Fibroblast of skin of right quadriceps (primary cell): ENCODE data around the gene MARCHF10.

ENCODE experiments used
- DNase-seq: peaks from one replicate; pipeline ENCODE4 v3.0.0-alpha.2; 2013

MARCHF10 gene

DNA sequence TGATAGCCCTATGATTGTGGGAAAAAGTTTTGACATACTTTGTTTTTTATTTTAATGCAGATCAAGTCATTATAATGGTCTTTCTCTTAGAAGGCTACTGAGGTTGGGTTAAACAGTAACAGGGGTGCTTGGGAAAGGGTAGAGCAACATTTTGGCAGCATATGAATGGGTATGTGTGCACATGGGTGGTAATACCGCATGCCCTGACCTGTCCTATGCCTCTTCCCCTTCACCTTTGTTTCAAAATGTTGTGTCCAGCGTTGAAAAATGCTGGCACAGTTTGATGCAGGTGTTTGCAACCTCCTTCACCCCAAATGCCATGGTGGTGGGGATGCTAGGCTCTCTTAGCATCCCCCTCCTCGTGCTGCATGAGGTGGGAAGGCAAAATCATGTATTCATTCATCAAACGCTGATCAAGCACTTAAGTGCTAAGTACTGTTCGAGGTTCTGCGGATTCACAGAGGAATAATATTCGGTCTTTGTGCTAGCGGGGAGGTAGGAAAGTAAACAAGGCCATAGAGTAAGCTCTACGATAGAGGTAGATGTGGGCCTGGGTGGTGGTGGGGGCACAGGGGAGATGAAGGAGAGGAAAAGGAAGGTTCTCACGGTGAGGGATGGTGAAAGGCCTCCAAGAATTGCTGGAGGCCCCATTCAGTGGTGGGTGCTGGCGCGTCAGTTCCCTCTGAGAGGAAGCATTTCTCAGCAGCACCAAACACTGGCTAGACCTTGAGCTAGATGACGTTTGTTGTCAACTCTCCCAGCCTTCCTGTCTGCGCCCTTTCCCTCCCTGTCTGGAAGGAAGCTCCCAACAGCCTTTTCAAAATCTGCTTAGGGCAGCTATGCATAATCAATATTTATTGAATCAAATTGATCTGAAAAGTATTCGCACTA is 13.3 kb upstream of the MARCHF10 start:
- DNase-seq: no peak

DNA sequence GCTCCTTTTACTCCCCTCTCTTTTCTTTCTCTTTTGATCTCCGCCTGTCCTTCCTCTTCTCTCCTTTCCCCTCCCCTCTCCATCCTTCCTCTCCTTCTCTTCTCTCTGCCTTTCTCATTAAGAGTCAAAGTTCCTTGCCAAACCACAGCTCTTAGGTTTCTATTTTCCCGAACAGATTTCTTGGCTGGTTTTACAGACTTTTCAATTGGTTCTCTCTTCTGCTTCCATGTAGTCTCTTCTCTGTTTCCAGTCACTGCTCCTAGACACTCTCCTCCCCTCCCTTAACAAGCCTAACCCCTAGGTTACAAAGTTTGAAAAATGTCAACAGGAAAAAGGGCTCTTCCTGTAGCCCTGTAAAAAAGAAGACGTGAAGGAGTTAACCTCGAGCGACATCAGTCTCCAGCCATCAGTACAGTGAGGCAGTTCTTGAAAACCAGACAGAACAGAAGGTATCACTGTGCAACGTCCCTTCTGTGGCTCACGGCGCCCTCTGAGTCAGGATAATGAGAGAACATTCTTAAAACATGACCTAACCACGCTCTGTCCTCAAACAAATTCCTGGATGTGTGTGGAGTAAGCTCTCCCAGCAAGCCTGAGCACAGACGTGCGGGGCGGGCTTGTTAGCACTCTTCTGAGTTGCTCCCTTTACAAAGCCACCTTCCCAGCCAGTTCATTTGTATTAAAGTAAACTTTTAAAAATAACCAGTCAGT is 11.6 kb upstream of the MARCHF10 start:
- peak; percentile 98 for DNase-seq

DNA sequence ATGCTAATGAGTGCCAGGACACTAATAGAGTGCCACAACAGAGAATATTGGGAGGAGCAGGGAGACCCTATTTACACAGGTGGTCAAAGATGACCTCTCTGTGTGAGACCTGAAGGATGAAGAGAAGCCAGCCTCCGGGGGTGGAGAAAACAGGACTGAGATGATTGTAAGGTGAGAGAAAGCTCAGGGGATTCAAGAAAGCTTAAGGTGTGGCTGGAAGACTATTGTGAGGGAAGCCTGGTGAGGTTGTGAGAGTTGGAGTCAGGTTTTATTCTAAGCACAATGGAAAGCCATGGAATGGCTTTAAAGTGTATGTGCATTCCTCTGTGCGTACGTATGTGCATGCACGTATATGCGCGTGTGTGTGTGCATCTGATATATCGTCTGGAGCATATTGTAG is 10.4 kb upstream of the MARCHF10 start:
- DNase-seq: no peak

DNA sequence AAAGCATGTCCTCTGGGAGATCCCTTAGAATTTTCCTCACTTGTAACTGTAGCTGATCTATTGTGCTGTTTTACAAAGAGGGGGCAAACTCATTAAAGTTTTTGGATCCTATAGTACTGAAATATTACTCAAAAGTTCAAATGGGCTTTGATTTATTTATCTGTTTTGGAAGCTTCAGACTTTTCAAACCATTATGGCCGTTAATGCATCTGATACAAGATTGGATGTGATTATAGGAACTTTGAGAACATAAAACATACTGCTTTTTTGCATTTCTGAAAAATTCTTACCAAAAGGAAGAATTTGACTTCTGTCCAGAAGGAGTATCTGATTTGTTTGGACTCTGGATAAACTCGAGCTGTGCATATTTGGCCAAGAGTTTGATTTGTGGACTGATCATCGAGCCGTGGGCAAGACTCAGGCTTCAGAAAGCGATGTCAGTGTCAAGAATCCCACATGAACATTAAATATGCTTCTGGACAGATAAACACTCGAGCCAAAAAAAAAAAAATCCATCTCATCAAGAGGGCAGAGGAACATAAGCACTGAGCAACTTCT is 8.2 kb upstream of the MARCHF10 start:
- DNase-seq: no peak

DNA sequence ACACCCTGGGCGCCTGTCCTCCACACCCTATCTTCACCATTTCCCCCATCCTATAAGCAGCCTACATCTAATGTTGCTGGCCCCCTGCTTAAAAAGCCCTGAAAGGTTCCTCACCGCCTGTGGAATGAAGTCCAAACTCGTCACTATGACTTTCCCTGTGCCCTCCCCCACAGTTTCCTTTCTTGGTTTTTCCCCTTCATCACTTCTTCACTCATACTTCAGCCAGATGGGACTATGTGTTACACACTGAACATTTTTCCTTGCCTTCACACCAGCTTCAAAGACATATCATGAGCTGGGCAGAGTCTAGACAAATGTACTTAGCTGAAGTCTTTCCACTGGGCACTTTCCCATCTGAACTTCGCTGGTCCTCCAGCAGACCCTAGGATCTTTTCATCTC is 1.5 kb upstream of the MARCHF10 start:
- DNase-seq: peak; percentile 71

DNA sequence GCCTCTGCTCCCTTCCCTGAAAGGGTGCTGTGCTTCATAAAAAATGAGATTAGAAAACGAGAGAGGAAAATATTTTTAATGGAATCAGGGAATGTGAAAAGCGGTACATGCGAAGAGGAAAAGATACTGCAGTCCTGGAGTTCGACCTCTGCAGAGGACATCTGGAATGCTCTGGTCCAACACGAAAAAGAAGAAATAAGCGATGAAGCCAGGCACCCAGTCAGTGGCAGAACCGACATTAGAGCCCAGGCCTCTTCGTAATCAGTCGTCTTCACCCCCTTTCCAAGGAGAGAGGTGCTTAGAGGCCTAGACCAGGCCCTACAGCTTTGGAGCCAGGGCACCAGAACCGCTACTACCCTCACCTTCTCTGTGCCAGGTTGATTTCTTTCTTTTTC is 459 bp upstream of the MARCHF10 start:
- DNase-seq: no peak

DNA sequence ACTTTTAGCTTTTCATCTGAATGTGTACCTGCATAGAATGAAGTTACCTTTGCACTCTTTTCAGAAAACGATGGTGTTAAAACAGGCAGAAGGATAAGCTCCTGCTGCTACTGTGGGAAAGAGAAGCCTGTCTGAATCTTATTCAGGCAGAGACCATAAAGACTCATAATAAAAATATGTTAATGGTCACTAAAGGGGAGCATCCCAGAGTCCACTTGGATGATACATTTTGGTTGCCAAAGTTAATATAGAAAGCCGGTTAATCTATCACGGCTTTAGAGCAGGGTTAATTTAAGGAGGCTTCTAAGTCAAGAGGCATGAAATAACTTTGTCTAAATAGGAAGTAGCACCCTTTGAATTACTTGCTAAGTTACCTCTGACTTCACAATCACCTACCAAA is 2.9 kb downstream of the MARCHF10 start:
- DNase-seq: no peak

DNA sequence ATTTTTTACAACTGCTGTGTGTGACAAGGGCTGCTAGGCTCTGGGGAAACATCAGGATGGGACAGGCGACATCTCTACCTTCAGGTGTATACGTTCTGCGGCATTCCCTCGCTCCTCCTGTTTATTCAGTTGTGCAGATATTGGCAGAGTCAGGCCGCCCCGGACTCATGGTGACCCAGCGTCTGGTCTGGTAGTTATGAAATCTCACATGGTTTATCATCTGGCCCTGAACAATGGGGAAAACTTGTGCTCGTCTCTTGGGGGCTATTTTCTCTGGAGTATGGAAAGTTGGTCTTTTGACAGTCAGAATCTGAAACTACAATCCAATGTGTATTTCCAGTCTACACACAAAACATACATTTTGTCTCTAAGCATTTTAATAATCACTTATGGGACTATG is 3.3 kb downstream of the MARCHF10 start:
- DNase-seq: peak; percentile 71

DNA sequence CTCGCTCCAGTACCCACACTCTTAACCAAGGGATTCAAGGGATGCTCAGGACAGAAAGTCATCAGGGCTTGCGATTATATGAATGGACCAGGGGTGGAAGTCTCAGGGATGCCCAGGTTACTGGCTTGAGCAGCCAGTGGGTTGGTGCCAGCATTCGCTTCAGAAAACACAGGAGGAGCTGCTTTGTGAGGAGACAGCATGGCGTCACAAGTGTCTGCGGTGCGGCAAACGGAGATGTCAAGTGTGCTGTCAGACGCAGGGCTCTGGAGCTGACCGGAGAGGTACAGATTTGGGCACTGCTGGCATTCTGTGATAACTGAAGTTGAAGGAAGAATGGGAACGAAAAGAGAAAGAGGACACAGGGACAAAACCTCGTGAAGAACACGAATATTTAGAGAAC is 4.1 kb downstream of the MARCHF10 start:
- DNase-seq: no peak

DNA sequence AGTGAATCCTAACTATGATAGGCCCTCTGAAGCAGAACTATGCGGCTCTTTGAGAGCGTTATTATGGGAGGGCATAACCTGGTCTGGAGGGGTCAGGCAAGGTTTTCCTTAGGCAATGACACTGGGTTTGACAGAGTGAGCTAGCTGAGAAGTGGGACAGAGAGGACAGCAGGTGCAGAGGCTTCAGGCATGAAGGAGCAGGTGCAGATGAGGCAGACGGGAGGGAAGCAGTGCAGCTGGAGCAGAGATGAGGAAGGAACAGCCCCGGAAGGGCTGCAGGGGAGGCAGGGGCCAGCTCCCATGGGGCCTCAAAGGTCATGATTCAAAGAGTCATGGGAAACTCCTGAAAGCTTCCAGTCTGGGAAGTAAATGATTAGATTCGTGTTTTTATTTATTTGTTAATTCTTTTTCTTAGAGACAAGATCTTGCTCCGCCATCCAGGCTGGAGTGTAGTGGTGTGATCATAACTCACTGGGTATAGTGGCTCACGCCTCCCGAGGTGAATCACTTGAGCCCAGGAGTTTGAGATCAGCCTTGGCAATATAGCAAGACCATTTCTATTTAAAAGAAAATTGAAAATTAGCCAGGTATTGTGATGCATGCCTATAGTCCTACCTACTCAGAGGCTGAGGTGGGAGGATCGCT is 5.4 kb downstream of the MARCHF10 start:
- DNase-seq: no peak

DNA sequence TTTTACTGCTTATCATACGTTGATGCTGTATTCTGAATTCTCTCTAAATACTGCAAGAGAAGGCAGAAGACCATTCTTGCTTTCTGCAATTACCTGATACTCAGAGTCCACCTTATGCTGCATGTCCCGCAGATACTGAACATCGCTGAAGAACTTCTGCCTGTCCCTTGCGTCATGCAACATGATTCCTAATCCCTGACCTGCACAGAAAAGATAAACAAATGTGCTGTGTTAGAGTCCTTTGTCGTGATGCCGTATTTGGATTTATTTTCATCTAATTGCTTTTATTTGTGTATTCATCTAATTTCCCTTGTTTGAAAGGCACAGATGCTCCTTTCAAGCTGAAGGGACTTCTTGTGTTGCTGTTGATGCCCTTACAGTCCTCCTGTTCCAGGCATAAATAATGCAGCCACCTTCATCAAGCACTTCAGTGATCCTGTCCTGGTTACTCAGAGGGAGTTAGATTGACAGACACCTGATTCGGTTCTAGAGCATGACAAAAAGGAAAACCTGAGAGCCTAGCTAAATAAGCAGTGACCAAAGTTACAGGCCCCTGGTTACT is 6.5 kb downstream of the MARCHF10 start:
- DNase-seq: no peak

DNA sequence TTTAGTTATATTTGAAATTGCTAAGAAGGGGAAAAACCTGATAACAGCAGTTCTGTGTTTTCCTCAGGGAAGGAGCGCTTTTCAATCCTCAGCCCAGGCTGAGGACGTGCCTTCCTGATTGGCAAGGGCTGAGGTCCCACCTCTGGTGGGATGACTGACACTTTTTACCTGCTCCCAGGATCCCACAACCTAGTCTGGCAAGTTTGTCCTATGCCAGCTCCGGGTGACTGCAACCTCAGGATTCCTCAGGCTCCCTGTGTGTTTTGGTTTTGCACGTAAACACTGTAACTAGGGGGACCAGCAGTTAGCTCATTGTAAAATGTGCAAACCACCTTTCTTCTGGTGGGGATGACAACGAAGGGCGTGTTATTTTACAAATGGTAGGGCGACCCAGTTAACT is 7.5 kb downstream of the MARCHF10 start:
- DNase-seq: peak; percentile 52

DNA sequence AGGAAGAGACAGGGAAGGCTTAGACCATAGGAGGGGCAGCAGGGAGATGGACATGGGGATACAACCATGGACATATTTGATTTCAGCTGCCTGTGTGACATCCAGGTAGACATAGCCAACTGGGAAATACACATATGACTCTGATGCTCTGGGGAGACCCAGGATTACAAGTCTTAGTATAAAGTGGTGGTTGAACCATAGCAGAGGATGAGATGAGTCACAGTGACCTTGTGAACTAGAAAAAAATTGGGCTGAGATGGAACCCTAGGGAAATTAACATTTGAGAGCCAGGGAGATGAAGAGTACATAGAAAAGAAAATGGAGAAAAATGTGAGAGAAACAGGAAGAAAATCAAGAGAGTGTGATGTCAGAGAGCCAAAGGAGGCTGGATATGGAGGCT is 10.2 kb downstream of the MARCHF10 start:
- peak; percentile 39 for DNase-seq

DNA sequence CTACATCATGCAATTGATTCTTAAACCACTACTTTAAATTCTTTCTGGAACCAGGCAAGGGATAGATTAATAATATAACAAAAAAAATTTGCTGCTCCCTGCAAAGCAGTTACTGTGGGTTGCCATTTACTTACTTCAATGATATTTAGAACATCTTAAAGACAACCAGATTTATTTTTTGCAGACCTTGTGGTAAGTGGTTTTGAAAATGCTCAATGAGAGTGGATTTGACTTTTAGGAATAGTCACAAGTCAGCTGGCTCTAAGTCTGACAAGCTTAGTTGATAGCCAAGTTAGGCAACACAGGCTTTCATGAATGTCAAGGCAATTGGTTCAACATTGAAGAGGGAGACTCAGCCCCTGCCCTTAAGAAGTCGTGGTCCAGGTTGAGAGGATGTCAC is 11.8 kb downstream of the MARCHF10 start:
- no peak for DNase-seq

DNA sequence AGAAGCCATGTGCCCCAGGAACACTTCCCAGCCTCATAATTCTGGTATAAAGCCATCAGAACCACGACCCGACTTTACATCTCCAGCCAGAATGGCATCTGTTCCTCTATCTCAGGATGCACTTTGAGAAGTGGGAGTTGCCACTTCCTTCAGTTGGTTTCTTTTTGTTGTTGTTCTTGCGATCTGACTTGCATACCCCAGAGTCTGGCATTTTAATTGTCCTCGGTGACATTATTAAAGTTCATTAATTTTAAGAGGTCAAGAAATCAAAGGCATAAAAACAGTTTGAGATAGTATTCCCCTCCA is 13.5 kb downstream of the MARCHF10 start:
- DNase-seq: no peak

DNA sequence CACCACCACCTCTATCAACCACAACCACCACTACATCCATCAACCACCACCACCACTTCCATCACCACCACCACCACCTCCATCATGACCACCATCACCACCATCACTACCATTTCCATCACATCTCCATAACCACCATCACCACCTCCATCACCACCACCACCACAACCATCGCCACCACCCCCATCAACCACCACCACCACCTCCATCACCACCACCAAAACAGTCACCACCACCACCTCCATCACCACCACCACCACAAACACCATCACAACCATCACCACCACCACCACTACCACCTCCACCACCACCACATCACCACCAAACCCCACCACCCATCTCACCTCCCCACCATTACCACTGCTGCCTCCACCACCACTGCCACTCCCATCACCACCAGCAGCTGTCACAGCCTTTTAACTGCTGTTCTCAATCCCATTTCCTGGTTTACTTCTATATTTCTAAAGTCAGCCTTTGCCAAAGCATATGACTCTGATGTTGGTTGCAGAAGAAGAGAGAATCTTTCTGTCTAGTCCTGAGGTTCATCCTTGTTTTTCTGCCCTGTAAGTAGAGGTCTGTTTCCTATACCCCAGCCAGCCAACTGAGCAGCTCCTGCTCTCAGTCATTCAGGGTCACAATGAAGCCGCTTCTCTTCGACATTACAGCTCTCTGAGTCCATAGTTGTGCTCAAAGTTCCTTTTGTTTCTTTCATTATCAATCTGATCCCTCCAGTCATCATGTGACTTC is 14.0 kb downstream of the MARCHF10 start:
- no peak for DNase-seq

DNA sequence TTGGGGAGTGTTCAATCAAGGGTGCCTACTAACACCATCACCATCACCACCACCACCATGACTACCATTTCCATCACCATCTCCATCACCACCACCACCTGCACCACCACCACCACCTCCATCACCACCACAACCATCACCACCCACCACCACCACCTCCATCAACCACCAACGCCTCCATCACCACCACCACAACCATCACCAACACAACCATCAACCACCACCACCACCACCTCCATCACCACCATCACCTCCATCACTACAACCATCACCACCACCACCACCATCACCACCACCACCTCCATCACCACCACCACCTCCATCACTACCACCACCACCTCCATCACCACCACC is 15.7 kb downstream of the MARCHF10 start:
- DNase-seq: no peak

DNA sequence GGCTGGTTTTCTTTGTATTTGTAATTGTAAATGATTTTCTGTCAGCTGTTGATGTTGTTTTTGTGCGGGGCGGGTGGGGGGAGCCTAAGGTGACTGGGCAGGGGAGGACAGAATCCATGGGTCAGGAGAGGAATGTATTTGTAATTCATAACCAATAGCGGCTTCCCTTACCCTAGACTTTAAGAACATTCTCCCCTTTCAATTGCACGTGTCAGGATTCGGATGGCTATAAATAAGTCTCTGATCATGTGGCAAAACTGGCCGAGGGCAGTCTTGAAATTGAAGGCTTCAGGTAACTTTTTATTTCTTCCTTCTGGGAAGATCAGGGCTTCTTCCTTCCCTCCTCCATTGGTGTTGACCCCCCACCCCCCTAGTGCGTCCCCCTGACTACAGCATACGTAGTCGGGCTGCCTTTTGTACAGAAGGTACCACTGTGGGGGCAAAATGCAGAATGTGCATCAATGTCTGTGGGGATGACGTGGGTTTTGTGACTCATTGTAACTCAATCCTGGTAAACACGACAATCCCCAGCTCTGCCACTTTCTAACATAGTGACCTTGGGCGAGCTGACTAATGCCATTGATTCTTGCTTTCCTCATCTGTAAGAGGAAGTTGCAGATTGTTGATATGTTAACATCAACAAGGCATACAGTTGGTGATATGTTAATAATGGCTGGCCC is 16.2 kb downstream of the MARCHF10 start:
- DNase-seq: peak; percentile 96

DNA sequence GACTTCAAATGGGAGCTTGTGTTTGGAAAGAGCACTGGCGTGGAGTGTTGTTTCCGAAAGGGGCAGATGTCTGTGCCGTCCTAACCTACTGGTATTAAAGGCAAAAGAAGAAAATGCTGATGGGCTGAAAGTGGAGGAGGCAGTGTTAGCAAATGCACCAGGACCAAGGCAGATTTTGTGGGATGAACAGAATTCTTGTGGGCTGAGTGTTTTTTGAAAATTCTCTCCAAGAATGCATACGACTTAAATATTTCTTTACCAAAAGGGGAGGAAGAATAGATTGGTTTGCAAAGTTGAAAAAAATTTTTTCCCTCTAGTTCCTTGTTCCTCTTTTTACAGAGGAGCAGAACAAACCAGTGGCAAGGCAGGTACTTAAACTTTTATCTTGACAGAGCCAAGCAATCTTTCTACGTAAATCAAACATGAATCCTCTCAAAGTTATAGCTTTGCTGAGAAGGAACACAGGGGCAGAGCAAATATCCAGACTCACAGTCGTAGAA is 16.8 kb downstream of the MARCHF10 start:
- peak; percentile 95 for DNase-seq

DNA sequence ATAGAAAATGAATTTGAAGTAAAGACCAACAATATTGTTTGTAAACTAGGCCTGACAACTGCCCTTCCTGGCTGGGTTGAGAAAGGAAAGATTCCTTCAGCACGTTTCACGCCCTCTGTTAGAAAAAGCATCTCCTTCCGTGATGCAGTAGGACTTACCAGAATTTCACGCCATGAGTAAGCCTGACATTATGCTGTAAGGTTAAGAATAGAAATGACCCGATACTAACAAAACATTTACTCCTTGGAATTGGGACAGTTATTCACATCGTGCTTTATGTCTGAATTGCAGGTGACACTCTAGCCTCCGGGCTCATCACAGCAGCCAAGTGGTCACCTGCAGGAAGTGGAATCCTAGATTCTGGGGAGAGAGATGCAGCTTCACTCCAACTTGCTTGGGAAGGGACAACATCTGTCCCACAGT is 17.5 kb downstream of the MARCHF10 start:
- DNase-seq: peak; percentile 81

DNA sequence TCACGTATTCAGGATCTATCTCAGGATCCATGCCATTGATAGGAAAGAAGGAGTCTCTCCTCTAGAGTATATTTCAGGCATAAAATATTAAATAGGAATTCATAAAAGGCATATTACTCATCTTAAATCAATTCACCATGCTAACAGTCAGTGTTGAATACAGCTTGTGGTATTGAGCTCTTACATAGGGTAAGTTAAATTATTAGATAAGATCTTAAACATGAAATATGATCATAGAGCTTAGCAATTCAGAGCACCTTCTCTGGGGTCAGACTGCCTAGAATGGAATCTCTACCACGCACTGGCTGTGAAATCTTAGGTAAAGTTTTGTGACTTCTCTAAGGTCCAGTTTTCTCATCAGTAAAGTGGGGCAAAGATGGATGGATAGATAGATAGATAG is 20.7 kb downstream of the MARCHF10 start:
- peak; percentile 51 for DNase-seq

DNA sequence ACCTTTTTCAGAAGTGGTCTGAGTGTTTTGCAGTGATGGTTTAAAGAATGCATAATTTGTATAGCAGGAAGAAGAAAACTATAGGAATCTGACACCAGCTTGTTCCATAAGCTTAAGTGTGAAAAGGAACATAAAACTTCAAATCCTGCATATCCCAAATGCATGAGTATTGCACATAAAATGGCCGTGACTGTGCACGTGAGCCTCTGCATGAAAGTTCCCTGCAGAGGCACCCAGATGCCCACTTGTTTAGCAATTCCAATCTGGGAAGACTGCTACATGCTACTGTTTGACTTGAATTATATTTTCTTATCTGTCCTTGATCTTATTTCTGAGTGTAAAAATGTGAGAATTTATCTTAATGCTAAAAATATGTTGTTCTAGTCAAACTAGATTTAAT is 21.5 kb downstream of the MARCHF10 start:
- peak; percentile 23 for DNase-seq
